ENCODE results near the gene LYRM9.

The LYRM9 gene

DNA sequence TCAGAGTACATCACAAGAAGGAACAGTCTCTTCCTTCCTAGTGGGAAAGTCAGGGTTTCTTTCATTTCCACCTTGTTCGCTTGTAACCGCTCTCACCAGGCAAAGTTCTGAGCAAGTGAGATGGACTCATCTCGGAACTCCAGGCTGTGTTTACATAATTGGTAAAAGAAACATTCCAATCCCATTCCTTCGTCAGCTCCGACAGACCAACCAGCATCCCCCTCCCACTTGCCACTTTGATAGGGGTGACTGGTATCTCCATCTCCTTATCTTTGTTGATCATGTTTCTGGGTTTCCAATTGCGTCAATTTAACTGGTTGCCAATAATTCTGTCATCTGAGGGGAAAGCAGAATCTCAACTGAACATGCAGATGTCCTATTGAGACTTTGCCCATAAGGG is 36.8 kb upstream of the LYRM9 start:
- DNase-seq (ENCODE audit: low spot score) = no peak
- TF ChIP-seq, protein P1, sequence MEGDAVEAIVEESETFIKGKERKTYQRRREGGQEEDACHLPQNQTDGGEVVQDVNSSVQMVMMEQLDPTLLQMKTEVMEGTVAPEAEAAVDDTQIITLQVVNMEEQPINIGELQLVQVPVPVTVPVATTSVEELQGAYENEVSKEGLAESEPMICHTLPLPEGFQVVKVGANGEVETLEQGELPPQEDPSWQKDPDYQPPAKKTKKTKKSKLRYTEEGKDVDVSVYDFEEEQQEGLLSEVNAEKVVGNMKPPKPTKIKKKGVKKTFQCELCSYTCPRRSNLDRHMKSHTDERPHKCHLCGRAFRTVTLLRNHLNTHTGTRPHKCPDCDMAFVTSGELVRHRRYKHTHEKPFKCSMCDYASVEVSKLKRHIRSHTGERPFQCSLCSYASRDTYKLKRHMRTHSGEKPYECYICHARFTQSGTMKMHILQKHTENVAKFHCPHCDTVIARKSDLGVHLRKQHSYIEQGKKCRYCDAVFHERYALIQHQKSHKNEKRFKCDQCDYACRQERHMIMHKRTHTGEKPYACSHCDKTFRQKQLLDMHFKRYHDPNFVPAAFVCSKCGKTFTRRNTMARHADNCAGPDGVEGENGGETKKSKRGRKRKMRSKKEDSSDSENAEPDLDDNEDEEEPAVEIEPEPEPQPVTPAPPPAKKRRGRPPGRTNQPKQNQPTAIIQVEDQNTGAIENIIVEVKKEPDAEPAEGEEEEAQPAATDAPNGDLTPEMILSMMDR (IDR thresholded peaks at IDR 0.05; ENCODE audit: extremely low read depth, missing control alignments) = no peak

DNA sequence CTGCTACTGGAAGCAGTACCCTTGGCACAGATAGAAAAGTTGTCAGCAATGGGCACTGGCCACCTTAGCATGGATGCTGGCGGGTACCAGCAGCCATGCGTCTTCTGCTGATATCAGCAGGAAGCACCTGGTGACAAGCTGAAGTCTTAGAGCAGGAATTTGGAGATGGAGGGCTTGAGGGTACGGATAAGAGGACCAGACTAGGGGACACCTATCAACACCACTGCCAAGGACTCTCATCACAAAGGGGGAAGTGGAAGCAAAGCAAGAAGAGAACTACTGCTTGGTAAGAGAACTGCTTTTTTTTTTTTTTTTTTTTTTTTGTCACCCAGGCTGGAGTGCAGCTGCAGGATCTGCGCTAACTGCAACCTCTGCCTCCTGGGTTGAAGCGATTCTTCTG is 35.4 kb upstream of the LYRM9 start:
- no peak for DNase-seq (ENCODE audit: low spot score)

DNA sequence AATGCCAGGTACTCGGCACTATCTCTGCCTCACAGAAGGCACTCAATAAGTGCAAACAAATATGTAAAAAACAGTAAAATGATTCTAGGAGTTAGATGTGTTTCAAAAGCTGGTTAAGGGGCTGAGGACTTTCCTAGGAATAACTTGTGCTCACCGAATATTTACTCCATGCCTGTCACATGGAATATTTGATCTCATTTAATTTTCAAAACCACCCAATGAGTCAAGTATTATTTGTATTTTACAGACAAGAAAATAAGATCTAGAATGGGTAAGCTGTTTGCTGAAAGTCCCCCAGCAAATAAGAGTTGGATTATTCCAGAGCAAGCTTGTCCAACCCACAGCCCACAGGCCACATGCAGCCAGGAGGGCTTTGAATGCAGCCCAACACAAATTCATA is 34.6 kb upstream of the LYRM9 start:
- TF ChIP-seq, protein P1 (IDR thresholded peaks at IDR 0.05; ENCODE audit: extremely low read depth, missing control alignments) = no peak

More for the DNA sequence above, 35.4 kb upstream of the LYRM9 start:
- TF ChIP-seq, protein P1 (IDR thresholded peaks at IDR 0.05; ENCODE audit: extremely low read depth, missing control alignments) = no peak

DNA sequence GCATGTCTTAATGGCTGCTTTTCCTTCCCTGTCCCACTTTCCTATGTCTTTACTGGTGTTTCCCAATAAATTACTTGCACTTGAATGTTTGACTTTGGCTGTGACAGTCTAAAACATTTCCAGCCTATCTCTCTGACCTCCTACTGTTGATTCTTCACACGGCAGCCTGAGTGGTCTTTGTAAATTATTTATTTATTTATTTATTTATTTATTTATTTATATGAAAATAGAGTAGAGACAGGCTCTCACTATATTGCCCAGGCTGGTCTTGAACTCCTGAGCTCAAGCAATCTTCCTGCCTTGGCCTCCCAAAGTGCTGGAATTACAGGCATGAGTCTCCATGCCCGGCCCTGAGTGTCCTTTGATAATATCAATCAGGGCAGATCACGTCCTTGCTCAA is 28.4 kb upstream of the LYRM9 start:
- TF ChIP-seq, protein P1 (IDR thresholded peaks at IDR 0.05; ENCODE audit: extremely low read depth, missing control alignments) = no peak
- no peak for DNase-seq (ENCODE audit: low spot score)

More for the DNA sequence above, 34.6 kb upstream of the LYRM9 start:
- no peak for DNase-seq (ENCODE audit: low spot score)

DNA sequence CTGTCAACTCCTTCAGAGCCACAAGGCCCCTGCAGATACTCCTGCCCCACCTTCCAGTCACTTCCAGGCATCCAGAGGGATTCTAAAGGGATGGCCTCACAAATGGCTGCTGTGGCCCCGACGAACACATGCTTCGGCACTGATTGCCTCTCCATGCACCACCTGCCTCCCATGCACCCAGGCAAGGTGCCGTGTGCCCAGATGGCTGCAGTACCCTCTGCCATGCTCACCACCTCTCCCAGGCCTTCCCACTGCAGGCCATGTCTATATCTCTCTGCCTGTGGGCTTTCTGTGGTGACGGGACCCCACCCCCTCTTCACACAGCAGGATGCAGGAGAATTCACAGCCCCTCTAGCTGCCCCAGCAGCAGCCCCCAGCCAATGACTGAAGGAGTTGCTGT is 27.9 kb upstream of the LYRM9 start:
- TF ChIP-seq, protein P1 (IDR thresholded peaks at IDR 0.05; ENCODE audit: extremely low read depth, missing control alignments) = no peak

DNA sequence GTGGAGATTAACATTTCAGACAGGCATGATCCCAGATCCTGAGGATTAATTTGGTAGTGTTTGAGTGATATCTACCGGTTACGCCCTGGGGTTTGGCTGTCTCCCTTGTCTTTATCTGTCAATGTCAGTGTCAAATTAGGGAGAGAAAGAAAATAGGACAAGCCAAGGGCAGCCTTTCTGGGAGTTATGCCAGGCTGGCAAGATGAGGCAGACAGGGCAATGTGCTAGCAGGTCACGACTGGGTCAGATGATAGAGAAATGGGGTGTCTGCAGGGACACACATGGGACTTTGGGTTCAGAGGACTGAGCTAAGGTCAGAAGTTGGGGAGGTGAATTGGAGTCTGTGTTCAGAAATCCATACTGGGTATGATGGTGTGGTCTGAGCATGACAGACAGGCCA is 27.4 kb upstream of the LYRM9 start:
- no peak for DNase-seq (ENCODE audit: low spot score)
- TF ChIP-seq, protein P1 (IDR thresholded peaks at IDR 0.05; ENCODE audit: extremely low read depth, missing control alignments) = no peak

More for the DNA sequence above, 27.9 kb upstream of the LYRM9 start:
- DNase-seq (ENCODE audit: low spot score) = no peak

DNA sequence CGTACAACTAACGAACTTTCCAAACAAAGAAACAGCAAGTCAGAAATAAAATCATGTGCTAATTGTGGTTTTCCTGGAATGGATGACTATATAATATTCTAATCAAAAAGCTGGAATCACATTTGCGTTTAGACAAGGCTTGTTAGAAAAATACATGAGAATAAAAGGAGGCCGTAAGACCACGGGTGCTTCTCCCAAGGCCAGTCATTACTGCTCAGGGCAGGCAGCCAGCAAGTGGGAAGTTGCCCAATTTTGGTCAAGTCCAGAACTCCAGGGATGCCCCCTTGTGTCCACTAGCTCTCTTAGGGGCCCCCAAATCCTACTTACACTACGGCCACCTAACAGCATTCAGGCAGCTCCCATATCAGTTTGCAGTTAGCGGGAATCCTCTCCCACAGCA is 25.9 kb upstream of the LYRM9 start:
- no peak for DNase-seq (ENCODE audit: low spot score)
- TF ChIP-seq, protein P1 (IDR thresholded peaks at IDR 0.05; ENCODE audit: extremely low read depth, missing control alignments) = no peak

Data from GM20000 (cell line).